GM19397 (cell line): ENCODE data around the gene GNAO1.

Experiments used
- ATAC-seq: cut with Tn5 transposase; IDR thresholded peaks from one replicate; pipeline ENCODE4 v1.9.1; 2021; ENCODE audit warnings: mild to moderate bottlenecking, moderate library complexity; ENCODE audit not compliant: unreplicated experiment

Gene GNAO1

DNA sequence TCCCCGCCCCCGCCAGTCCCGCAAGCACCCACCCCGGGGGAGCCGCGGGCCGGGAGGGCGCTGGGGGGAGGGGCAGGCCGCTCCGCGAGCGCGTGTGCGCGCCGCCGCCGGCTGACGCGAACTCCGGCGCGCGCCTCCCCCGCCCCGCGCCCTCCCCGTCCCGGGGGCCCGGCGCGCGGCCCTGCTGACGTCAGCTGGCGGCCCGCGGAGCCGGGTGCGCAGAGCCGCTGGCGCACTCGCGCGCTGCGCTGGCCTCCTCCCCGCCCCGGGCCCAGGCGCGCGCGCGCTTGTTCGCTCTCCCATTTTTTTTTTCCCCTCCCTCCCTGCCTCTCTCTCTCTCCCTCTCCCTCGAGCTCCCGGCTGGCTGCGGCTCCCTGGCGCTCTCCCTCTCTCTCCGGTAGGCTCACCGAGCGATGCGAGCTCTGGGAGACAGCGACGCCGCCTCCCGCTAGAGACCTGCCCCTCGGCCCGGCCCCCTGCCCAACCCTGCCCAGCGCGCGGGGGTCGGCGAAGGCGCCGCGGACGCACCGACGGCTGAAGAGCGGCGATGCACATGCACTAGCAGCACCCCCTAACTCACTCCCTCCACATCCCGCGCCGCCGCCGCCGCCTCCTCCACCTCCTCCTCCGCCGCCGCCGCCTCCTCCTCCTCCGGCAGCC lies at the start of gene GNAO1:
Gene GNAO1, plus strand, starts transcription at position 334 of the 660 bp plus-strand sequence. CDS start 747 bp downstream, outside the sequence.
- ATAC-seq = peak; percentile 46

DNA sequence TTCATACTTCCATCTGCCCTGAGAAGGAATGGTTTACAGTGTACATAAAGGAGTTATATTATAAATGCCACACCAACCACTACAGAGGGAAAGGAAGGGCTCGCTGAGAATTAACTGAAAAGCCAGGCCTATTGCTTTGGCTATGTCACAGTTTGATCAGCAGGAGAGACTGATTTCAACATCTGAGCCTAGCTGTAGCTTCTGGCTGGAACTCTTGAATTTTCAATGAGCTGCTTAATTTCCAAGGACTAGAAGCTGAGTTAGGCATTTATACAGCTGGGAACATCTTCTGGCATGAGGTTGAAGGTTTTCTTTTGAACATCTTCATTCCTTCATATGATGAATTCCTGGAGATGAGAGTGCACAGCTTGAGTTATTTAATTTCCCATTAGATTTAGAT lies 47.6 kb upstream of the GNAO1 start:
- ATAC-seq = no peak

DNA sequence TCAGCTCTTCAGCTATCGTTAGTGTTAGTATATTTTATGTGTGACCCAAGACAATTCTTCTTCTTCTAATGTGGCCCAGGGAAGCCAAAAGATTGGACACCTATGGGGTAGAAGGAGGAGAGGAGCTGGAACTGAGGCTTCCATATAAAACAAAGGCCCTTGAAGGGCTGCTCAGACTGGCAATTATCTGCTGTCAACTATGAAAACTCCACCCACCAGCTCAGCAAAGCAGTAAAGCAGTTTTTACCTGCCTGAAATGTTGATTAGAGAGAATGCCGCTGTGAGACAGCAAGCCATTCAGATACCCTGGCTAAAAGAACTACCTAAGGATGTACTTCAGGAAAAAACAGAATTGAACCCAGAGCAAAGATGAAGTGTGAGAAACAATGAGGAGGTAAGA lies 45.9 kb upstream of the GNAO1 start:
- ATAC-seq = no peak

DNA sequence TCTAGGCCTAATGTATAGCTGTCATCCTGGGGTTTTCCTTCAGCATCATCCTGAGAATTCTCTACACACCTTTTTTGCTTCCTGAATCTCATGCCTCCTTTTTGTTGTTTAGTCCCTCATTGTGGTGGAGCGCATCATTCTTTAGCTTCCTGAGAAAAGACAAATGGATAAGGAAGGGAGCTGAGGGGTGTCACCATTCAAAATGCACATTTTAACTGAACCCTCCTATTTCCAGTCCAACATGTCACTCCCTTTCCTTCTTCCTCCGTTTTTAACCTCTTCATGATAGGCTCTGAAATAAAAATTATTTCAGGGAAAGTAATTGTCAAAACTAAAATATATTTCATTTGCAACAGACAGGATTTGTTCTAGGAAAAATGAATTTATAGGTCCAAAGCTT lies 39.7 kb upstream of the GNAO1 start:
- no peak for ATAC-seq

DNA sequence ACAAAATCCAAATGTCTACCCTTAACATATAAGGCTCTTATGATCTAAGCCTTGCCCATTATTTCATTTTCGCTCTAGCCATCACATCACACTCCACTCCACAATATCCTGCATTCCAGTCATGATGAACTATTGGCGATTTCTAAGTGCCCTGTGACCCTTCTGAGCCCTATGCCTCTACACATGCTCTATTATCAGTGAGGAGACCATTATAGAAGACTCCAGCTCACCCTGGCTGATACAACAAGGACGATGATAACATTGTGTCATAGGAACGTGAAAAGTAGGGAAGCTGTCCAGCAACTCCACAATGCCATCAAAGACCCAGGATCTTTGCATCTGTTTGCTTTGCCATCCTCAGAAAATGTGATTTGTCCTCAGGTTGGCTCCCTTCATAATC lies 29.6 kb upstream of the GNAO1 start:
- ATAC-seq = no peak

DNA sequence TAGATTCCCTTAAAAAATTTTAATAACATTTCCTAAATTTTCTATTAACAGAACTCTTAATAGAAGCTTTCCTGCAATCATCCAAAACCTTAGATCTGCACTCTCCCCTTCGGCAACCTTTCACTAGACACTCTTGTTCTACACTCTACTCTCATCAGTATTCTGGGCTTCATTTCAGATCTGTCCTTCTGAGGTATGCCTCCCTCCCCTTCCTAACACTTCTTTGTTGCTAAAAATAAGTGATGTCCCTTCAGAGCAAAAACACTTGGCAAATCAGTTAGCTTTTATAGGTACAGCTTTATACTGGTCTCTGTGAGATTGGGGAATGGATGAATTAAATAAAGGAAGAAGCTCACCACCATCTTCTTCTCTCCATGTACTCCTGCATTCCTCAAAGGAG lies 28.2 kb upstream of the GNAO1 start:
- no peak for ATAC-seq

DNA sequence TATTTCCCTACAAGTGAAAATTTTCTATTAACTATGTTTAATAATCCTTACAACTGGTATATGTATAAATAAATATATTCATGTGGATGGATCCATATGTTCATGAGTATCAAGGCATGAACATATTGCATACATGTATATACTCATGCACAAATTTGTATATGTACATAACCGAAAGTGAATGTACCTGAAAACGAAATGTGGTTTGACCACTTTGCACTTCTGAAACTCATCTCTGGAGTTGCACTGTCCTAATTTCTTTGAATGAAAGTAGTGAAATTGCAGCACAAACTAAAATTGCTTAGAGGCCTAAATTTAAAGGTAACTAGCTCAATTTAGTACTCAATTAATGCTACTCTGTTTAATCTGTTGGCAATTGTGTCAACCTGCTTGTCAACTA lies 27.4 kb upstream of the GNAO1 start:
- peak; percentile 61 for ATAC-seq

DNA sequence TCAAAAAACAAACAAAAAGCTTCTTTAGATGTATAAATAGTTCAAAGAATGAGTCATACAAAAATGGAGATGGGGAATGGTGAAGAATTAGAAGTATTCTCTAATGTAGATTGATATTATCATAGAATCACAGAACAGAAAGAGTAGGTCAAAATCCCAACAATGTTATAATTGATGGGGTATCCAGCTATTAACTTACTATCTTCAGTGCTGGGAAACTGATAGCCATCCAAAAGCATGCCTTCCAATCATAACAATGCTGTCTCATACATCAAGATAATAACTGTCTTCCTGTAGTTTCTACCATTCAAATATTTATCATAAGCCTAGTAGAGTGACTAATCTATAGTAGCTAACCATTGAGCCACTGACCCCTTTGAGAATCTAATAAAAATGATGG lies 26.7 kb upstream of the GNAO1 start:
- ATAC-seq = no peak

DNA sequence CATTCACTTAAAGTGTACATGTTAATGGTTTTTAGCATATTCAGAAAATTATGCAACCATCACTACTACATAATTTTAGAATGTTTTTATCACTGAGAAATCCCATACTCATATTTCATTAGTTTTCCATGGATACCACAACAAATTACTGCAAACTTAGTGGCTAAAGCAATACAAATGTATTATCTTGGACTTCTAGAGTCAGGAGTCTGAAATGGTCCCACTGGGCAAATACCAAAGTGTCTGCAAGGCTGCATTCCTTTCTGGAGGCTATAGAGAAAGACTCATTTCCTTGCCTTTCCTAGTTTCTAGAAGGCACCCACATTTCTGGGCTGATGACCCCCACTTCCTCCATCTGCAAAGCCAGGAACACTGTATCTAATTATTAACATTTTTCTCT lies 16.9 kb upstream of the GNAO1 start:
- ATAC-seq = no peak

DNA sequence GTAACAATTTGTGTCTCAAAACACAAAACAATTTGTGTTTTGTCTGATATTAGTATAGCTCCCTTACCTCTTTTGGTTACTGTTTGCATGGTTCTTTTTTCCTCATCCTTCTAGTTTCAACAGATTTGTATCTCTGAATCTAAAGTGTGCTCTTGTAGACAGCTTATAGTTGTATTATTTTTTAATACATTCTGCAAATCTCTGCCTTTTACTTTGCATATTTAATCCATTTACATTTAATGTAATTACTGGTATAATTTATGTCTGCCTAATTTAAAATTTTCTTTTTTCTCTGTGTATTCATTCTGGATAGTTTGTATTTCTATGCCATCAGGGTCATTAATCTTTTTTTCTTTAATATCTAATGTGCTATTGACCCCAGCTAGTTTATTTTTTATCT lies 9.9 kb upstream of the GNAO1 start:
- no peak for ATAC-seq

DNA sequence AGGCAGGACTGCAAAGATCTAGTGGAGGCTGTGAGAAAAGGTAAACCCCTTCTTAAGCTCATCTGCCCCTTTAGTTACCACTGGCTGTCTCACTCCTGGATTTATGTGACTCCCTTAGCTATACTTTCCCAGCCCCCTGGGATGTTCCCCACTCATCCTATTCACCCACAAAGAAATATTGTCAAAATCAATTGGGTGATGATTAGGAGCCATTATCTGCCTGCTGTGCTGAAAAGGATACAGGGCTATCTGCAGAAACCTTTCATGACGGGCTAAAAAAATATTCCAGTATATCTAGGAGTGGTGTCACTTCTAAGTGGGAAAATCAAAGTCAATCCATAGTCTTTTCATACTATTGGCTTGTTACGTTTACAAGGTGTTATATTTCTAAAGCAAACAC lies 8.0 kb upstream of the GNAO1 start:
- ATAC-seq = no peak

DNA sequence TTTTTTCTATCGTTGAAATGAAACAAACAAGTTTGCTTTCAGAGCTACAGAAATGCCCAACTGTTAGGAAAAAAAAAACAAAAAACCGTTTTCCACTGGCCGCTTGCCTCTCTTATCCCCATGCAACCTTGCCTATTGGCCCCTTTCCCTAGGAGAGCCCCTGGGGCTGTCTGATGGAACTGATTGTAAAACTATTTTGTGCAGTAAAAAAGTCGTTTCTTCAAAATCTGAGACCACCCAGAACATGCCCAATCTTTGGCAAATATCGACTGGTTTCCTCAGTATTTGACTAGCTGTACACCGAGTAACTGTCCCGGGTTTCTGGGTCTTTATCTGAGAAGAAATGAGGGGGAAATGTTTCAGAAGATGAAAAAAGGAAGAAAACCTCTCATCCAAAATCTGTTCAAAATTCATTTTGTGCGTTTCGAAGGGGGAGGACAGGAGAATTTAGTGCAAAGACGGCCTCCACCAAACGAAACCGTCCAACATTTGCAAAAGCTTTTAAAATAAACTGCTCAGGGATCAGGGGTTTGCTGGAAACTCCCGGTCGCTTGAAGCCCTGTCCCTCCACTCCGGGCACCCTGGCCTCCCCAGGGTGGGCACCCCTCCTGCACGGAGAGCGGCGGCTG lies 1.1 kb upstream of the GNAO1 start:
- no peak for ATAC-seq

DNA sequence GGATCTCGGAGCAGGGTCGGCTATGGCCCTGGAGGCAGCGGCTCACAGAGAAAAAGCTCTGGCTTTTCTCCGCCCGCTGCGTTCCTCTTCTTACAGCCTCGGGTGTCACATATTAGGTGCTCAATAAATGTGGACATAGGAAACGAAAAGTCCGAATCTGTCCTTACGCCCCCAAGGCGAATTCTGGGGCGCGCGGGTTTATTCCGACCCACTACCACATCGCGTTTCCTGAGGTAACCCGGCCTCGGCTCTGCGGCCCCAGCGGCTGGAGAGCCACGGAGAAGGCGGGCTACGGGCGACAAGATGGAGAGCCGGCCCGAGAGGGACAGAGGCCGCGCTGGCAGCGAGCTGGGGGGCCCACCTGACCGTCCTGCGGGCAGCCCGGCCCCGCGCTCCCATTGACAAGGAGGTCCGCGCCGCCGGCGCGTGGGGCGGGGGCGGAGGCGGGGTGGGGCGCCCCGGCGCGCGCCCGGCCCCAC lies 573 bp upstream of the GNAO1 start:
- peak; percentile 12 for ATAC-seq

DNA sequence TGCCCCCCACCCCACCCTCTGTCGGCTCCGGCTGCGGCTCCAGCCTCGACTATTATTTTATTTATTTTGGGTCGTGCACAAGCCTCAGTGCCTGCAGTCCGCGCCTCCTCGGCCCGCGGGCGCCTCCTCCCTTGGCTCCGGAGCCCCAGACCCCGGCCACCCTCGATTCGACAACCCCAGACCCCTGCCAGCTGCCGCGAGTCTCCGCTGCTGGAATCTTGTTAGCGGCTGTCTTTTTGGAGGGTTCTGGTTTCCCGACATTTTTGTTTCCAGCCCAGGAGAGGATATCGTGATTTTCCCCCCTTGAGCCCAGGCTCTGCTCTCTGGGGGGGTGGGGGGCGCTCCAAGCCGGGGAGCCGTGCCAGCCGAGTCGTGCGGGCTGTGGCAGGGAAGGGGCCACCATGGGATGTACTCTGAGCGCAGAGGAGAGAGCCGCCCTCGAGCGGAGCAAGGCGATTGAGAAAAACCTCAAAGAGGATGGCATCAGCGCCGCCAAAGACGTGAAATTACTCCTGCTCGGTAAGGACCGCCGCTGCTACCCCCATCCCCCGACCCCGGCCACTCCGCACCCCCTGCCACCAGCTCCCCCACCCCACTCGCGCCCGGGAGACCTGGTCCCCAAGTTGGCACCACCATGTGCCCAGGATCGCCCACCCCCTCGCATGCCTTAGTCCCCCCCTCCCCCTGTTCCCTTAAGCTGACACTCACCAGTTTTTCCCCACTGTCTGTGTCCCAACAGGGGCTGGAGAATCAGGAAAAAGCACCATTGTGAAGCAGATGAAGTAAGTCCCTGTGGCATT lies 746 bp downstream of the GNAO1 start:
- ATAC-seq = no peak

DNA sequence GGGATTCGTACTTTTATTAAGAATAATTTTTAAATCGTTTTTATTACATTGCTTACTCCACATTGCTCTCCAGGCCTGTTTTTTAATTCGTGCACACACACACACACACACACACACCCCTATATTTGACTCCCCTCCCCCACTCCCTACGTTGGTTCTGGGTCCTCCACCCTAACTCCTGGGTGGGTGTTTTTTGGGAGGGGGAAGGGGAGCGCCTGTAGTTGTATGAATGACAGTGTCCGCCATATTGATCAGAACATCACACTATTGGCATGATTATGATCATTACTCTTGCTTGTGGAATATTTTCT lies 1.3 kb downstream of the GNAO1 start:
- no peak for ATAC-seq

DNA sequence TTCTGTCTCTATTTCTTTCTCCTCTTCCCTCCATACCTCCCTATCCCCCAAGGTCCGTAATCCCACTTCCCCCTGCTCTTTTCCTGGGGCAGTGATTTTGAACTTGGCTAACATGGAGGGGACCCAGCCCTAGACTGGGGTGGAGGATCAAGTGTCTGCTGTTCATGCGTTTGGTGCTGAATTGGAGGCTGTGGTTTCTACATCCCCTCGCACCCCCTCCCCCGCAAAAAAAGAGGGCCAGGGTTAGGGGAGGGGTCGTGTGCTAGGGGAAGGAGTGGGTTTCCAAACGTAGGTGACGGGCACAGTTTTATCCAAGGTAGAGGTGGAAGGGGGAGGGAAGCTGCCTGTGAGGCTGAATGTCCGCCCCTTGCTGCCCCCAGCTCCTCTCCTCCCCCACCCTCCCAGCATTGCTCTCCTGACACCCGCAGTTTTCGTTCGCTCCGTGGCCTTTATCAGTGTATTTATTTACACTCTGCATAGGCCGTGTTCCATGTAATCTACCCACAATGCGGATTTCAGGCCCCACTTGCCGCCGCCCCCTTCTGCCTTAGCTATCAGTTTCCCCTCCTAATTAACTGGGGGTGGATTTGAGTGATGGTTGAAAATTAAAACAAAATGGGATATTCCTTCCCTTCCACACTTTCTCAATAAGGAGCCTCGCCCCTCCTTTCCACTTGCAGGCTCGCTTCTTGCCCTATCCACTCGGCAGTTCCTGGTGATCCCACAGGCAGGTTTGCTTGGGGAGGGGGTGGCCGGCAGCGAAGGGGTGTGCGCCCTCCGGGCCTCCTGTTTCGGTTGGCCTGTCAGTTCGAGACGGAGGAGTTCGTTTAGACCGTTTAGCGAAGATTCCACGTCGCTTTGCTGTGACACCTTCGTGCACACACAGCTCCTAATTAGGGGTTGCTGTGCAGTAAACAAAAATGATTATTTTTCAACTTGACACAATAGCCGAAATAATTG lies 2.0 kb downstream of the GNAO1 start:
- ATAC-seq = no peak

DNA sequence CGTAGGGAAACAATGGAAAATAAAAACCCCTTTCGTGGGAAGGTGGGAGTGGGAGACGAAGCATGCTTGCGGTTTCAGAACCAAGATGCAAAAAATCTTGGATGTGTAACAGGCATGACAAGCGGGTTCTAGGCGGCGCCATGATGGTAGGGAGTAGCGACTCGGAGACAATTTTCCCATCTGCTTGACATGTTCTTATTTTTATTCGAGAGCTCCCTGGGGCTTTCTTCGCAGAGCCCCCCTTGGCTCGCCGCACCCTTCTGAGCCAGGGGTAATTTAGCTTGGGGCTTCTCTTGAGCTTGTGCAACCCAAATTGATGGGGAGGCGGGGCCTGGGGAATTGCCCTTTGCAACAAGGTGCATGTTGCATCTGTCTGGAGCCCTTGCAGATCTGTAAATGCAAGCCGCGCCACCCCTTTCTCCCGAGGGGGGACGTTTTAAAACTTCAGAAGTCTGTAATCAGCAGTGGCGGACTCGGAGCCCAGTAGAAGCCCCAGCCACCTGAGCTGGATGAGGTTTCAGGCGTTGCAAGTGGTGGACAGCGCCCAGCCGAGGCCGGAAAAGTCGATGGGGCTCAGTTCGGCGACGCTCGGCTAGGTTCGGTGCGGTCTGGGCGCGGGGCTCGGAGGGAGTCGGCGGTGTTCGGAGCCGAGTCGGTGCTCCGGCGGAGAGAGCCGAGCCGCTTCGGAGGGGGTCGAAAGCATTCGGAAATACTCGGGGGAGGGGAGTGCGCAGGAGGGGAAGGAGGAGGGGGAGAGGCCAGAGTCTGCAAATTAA lies 2.9 kb downstream of the GNAO1 start:
- no peak for ATAC-seq

DNA sequence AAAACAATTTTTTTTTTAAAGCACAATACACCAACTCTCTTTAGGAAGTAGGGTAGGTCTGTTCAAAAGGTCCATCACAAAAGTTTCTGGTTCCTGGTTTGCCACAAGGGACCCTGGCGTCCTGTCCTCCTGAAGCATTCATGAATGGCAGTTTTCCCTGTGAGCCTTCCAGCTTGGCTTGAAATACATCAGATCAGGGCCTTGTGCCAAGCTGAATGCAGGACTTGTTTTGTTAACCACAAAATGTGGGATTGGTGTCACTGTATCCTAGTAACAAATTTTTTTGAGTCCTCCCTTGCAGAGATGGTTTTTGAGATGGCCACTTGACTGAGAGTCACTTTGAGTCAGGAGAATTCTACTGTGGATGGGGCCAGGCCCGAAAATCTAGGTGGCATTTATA lies 3.9 kb downstream of the GNAO1 start:
- ATAC-seq = no peak

DNA sequence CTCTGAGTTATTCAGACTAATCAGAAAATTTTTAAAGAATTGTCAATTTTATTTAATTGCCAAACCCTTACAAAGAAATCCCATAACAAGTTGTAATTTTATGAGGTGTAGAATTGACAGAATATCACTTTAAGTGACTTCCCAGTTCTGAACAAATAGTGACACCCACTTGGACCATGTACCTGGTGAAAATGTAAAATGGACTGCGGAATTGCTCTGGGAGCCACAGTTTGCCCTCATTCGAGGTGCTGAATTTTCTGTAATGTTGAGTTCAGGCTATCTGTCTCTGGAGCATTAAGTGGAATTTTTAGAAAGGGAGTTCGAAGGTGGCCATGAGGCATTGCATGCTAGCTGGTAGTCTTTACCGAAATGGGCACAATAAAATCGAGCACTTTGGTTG lies 5.1 kb downstream of the GNAO1 start:
- ATAC-seq = no peak
